Measurements from ENCODE around the gene GPR17. TPM values are rescaled to one million over a fixed set of nuclear protein-coding genes. Genes with fewer than 3 reads are reported as not detected.

GPR17 gene
- total and polyA plus RNA-seq, 10 donors = 0.09 to 1.9 (median 0.24) TPM; not detected in 4

- no peaks in the 10 kb centered on the region for H3K9me3 ChIP-seq
- no peak overlapping the region for H3K4me3 ChIP-seq
- intact Hi-C loops (cut with DNase I; ENCODE audit: low total_unique reads) = no loop called here
- H3K27ac ChIP-seq = peak overlapping the region in 7 of 8 donors; percentile 36 to 88 (median 85)
- WGBS, 5 donors = 54 to 64% (median 62%) methylated on average over 8 to 9 of the region's 9 CpGs
- TF ChIP-seq POLR2AphosphoS5 (IDR thresholded peaks at IDR 0.05) (peak; percentile 31 to 65 (median 61)), POLR2A (IDR thresholded peaks at IDR 0.05) (no peak), CTCF (IDR thresholded peaks at IDR 0.05 in 8 of 11, conservative IDR thresholded peaks at IDR 0.05 in 3 of 11) (no peak)
- peak; percentile 74 for DNase-seq
- peaks cover 0 to 55% (median 13%) of the 10 kb centered on the region in 7 donors for H3K27me3 ChIP-seq (replicated peaks in 1 of 7)
- peaks cover 14 to 92% (median 57%) of the 10 kb centered on the region in 6 donors for H3K4me1 ChIP-seq
- H3K36me3 ChIP-seq = peaks cover 0 to 21% (median 0%) of the 10 kb centered on the region in 6 donors
Observed at GRCh38 chr2:127661949-127662510, 16.1 kb downstream of the GPR17 start.

GRCh38 chr2:127662937-127663565 is 17.1 kb downstream of the GPR17 start:
- TF ChIP-seq POLR2A (IDR thresholded peaks at IDR 0.05) (no peak), CTCF (IDR thresholded peaks at IDR 0.05 in 8 of 11, conservative IDR thresholded peaks at IDR 0.05 in 3 of 11) (no peak), POLR2AphosphoS5 (IDR thresholded peaks at IDR 0.05) (peak in 2 of 3 donors; percentile 38 to 54)

GRCh38 chr2:127663566-127664064 is 17.7 kb downstream of the GPR17 start:
- DNase-seq = peak; percentile 66
- Histone ChIP-seq H3K27ac (peak overlapping the region; percentile 44 to 88 (median 83)), H3K9me3 (no peaks in the 10 kb centered on the region), H3K4me3 (peak overlapping the region in 4 of 8 donors; percentile 5 to 57 (median 30)), H3K27me3 (replicated peaks in 1 of 7) (peaks cover 0 to 58% (median 13%) of the 10 kb centered on the region in 7 donors), H3K36me3 (peaks cover 0 to 9% (median 0%) of the 10 kb centered on the region in 6 donors), H3K4me1 (peaks cover 14 to 76% (median 47%) of the 10 kb centered on the region in 6 donors)
- intact Hi-C loops (cut with DNase I; ENCODE audit: low total_unique reads) = no loop called here
- WGBS, 5 donors = 62 to 88% (median 71%) methylated on average over 6 of the region's 6 CpGs
- TF ChIP-seq CTCF (IDR thresholded peaks at IDR 0.05 in 8 of 11, conservative IDR thresholded peaks at IDR 0.05 in 3 of 11) = no peak
- TF ChIP-seq POLR2AphosphoS5 (IDR thresholded peaks at IDR 0.05) = no peak
- no peak for TF ChIP-seq POLR2A (IDR thresholded peaks at IDR 0.05)

More at GRCh38 chr2:127662937-127663565, 17.1 kb downstream of the GPR17 start:
- H3K36me3 ChIP-seq = peaks cover 0 to 11% (median 0%) of the 10 kb centered on the region in 6 donors
- DNase-seq = peak; percentile 74
- H3K27ac ChIP-seq = peak overlapping the region; percentile 29 to 88 (median 83)
- H3K27me3 ChIP-seq (replicated peaks in 1 of 7) = peaks cover 0 to 56% (median 13%) of the 10 kb centered on the region in 7 donors
- peaks cover 14 to 82% (median 50%) of the 10 kb centered on the region in 6 donors for H3K4me1 ChIP-seq
- no peaks in the 10 kb centered on the region for H3K9me3 ChIP-seq
- intact Hi-C loops (cut with DNase I; ENCODE audit: low total_unique reads) = no loop called here
- H3K4me3 ChIP-seq = peak overlapping the region in 2 of 8 donors; percentile 5 to 57
- WGBS, 5 donors = 69 to 74% (median 71%) methylated on average over 7 to 9 of the region's 9 CpGs

Measured in spleen (tissue), 11 donors.